K562 (cell line): ENCODE measurements around the gene GDF2. TPM values are rescaled to one million over a fixed set of nuclear protein-coding genes. Genes with fewer than 3 reads are reported as not detected.
A peak's percentile ranks its signal among the peaks of the same experiment; 100 is the strongest.

Experiments used
- ATAC-seq: fragments of 200-7000 bp; cut with Tn5 transposase; 3 replicates; pipeline ENCODE4 v1.9.1; 2020; ENCODE audit warnings: moderate library complexity
- BruUV-seq: library from RNA; stranded (reverse); fragments of 400-500 nt; replicated peaks from 2 replicates; lab custom pipeline; 2021; lab: Mats Ljungman, UMichigan
- CTCF ChIA-PET: fragments of 300-600 bp; formaldehyde crosslinking; extraction: SDS; loops from one replicate; lab custom pipeline; 2021; ENCODE audit warnings: low intra/inter-chr PET ratio; lab: Yijun Ruan, JAX
- POLR2A ChIA-PET: fragments of 300-600, 350-650 bp; sonication (Branson Sonifier 250); formaldehyde crosslinking; extraction: SDS; loops from one replicate; lab custom pipeline; 2021; ENCODE audit warnings: antibody characterized with exemption, inconsistent platforms; lab: Yijun Ruan, JAX
- DNase-seq, 4 experiments: peaks; one replicate each; pipeline versions ENCODE4 v3.0.0 to v3.0.0-alpha.2; 2011 to 2018; ENCODE audit warnings: low spot score in 3 of 4, mixed read lengths in 3 of 4; ENCODE audit errors: extremely low read depth in 1 of 4
- FAIRE-seq: peaks from 2 replicates; lab custom pipeline; 2011; peaks lifted over from hg19 to GRCh38; lab: Jason Lieb, UNC
- H2AFZ ChIP-seq: 2 replicates; pipeline ENCODE4 v1.6.0; 2011; ENCODE audit warnings: low read depth, low read length, control low read depth, inconsistent platforms
- H3K27ac ChIP-seq: fragments of 200-600 bp; 3 replicates; pipeline ENCODE4 v1.8.0; 2011; ENCODE audit warnings: low read depth, mild to moderate bottlenecking, control low read depth, inconsistent platforms, low read length, moderate library complexity, mixed read lengths; ENCODE audit errors: extremely low read depth
- H3K27me3 ChIP-seq, 2 experiments: fragments of 300-600 bp in 1 of 2; 2 replicates in 1 of 2; 3 replicates in 1 of 2; pipeline versions ENCODE4 v1.6.0 to v1.8.0; 2011; ENCODE audit warnings: inconsistent platforms in 2 of 2, low read length in 2 of 2, mild to moderate bottlenecking in 1 of 2, mixed read lengths in 1 of 2, moderate library complexity in 1 of 2; ENCODE audit not compliant: control insufficient read depth in 2 of 2, insufficient read depth in 2 of 2
- H3K36me3 ChIP-seq: fragments of 300-600 bp; 3 replicates; pipeline ENCODE4 v1.8.0; 2011; ENCODE audit warnings: mild to moderate bottlenecking, low read length, inconsistent platforms; ENCODE audit not compliant: control insufficient read depth, insufficient read depth
- H3K4me1 ChIP-seq, 2 experiments: fragments of 200-600 bp in 1 of 2; replicated peaks in 1 of 2; 2 replicates in 1 of 2; 3 replicates in 1 of 2; pipeline versions ENCODE4 v1.5.1 to v1.8.0; 2011; ENCODE audit warnings: inconsistent platforms in 2 of 2, low read length in 2 of 2, mild to moderate bottlenecking in 1 of 2, mixed read lengths in 1 of 2, moderate library complexity in 1 of 2; ENCODE audit not compliant: control insufficient read depth in 2 of 2, insufficient read depth in 2 of 2
- H3K4me2 ChIP-seq: 2 replicates; pipeline ENCODE4 v1.6.1; 2011; ENCODE audit warnings: low read length, control low read depth, inconsistent platforms, mixed read lengths; ENCODE audit not compliant: insufficient read depth
- H3K4me3 ChIP-seq: fragments of 200-600 bp; sonication (generic), shearing (Covaris generic); 2 replicates; pipeline ENCODE4 v1.5.1; 2016; ENCODE audit warnings: control low read depth, inconsistent platforms
- H3K79me2 ChIP-seq: fragments of 200-600 bp; 3 replicates; pipeline ENCODE4 v1.8.0; 2011; ENCODE audit warnings: low read length, inconsistent platforms; ENCODE audit not compliant: control insufficient read depth, insufficient read depth
- H3K9ac ChIP-seq, 2 experiments: 2 replicates each; pipeline versions ENCODE4 v1.6.0 to v1.6.1; 2011; ENCODE audit warnings: low read depth in 2 of 2, low read length in 2 of 2, control low read depth in 1 of 2, inconsistent platforms in 1 of 2, mild to moderate bottlenecking in 1 of 2, mixed read lengths in 1 of 2; ENCODE audit not compliant: insufficient read depth in 1 of 2
- H3K9me1 ChIP-seq: one replicate; pipeline ENCODE4 v1.6.0; 2011; ENCODE audit warnings: inconsistent platforms, mild to moderate bottlenecking, low read length, moderate library complexity; ENCODE audit not compliant: control insufficient read depth, insufficient read depth
- H3K9me3 ChIP-seq: replicated peaks from 2 replicates; pipeline ENCODE4 v1.5.1; 2011; ENCODE audit warnings: low read depth, low read length, inconsistent platforms; ENCODE audit not compliant: control insufficient read depth, insufficient read depth
- H4K20me1 ChIP-seq: replicated peaks from 2 replicates; pipeline ENCODE4 v1.6.1; 2011; ENCODE audit warnings: low read length, inconsistent platforms, mixed read lengths; ENCODE audit not compliant: control insufficient read depth, insufficient read depth
- CTCF ChIP-seq, 3 experiments: IDR thresholded peaks in 2 of 3; conservative IDR thresholded peaks in 1 of 3; 2 replicates each; pipeline ENCODE4 v1.5.1; 2011 to 2012; ENCODE audit warnings: low read length in 3 of 3, mild to moderate bottlenecking in 3 of 3, control low read depth in 2 of 3, improper control_type of control experiment in 1 of 3, inconsistent platforms in 1 of 3, low read depth in 1 of 3, mixed read lengths in 1 of 3, moderate library complexity in 1 of 3; ENCODE audit not compliant: insufficient read depth in 2 of 3
- L3MBTL2 ChIP-seq: fragments of 450-650 bp; IDR thresholded peaks from 2 replicates; pipeline ENCODE4 v1.6.1; 2016; ENCODE audit warnings: mild to moderate bottlenecking, moderate library complexity
- RAD21 ChIP-seq, 2 experiments: fragments of 250-450 bp in 1 of 2; fragments of 450-650 bp in 1 of 2; sonication (Bioruptor Pico) in 1 of 2; formaldehyde crosslinking in 1 of 2; IDR thresholded peaks in 1 of 2; conservative IDR thresholded peaks in 1 of 2; 2 replicates each; pipeline versions ENCODE4 v1.4.0 to v1.8.0; 2020 to 2022; ENCODE audit warnings: mild to moderate bottlenecking in 2 of 2, moderate library complexity in 1 of 2
- SP2 ChIP-seq: IDR thresholded peaks from 2 replicates; pipeline ENCODE4 v1.6.1; 2011; ENCODE audit warnings: mild to moderate bottlenecking, low read depth, low read length, moderate library complexity; ENCODE audit not compliant: poor library complexity, severe bottlenecking; ENCODE audit errors: extremely low read depth
- ZNF395 ChIP-seq: fragments of 200-800 bp; sonication (Bioruptor generic); IDR thresholded peaks from 2 replicates; pipeline ENCODE4 v1.6.1; 2017; ENCODE audit warnings: missing genetic modification characterization, missing compliant biosample characterization
- WGBS: fragments of 100-300 bp; shearing (Covaris generic); methylation state at CpG from one replicate; pipeline ENCODE4 v1.1.6; 2016; ENCODE audit warnings: low coverage, mixed read lengths; ENCODE audit not compliant: insufficient coverage; ENCODE audit errors: missing lambda C conversion rate; 5-methylcytosine and 5-hydroxymethylcytosine counted together
- in situ Hi-C: fragments of 300-500 bp; cut with MboI; formaldehyde crosslinking; loops from 4 replicates; pipeline ENCODE4 v1.15.0; 2018; ENCODE audit warnings: inconsistent platforms, mixed read lengths
- intact Hi-C: fragments of 100-400 bp; cut with micrococcal nuclease; formaldehyde crosslinking; loops from 2 replicates; pipeline ENCODE4 v1.14.2; 2022
- polyA plus RNA-seq, 8 experiments: library from polyadenylated mRNA; depleted of rRNA in 4 of 8; stranded (reverse) in 5 of 8; unstranded in 3 of 8; fragments of >200 nt; fragmentation: Nextera tagmentation in 2 of 8; fragmentation: Illumina TruSeq in 1 of 8; extraction: Ambion mirVana in 2 of 8; extraction: Trizol in 1 of 8; gene quantifications; 2 replicates each; pipeline versions ENCODE4 v1.2.1 to v1.2.3, GENCODE V29; 2011 to 2014; ENCODE audit warnings: inconsistent platforms in 1 of 8, missing spikeins in 1 of 8
- total RNA-seq, 7 experiments: library from RNA; depleted of rRNA in 6 of 7; stranded (reverse); fragments of >200 nt in 6 of 7; fragmentation: Illumina TruSeq in 2 of 7; extraction: Trizol in 2 of 7; gene quantifications; 2 replicates each; pipeline versions ENCODE4 v1.2.1 to v1.2.3, GENCODE V29; 2011 to 2021; ENCODE audit warnings: low replicate concordance in 1 of 7
- TF ChIP-seq, protein P1 (sequence below): sonication (generic); formaldehyde crosslinking; IDR thresholded peaks from 2 replicates; pipeline ENCODE4 v1.8.1; 2023; ENCODE audit warnings: mild to moderate bottlenecking, missing genetic modification reagents

GDF2 gene
- total and polyA plus RNA-seq, 9 of the 15 experiments (the other 6 are each of a cell fraction or from before 2014, with no cell fraction given) = 0.08 to 0.58 (median 0.27) TPM; not detected in 2

DNA sequence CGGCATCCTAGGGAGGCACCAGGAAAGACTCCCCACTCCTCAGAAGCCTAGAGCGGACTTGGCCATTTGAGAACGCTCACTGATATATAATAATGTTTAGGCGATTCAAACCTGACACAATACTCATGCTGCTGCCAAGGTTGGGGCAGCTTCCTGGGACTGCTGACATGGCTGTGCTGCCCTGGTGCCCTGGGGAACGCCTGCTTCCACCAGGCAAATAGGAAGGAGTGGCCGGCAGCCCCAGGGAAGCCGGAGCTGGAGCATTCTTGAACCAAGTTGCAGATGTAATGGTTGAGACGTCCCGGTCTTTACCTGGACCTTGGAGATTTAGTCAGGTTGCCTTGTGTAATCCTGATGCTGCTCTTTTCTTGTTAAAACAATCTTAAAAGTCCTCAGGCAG, 13.5 kb upstream of the GDF2 start (continued):
- TF ChIP-seq ZNF395 (CRISPR knock-in tag) (no peak), SP2 (no peak)
- TF ChIP-seq, protein P1, sequence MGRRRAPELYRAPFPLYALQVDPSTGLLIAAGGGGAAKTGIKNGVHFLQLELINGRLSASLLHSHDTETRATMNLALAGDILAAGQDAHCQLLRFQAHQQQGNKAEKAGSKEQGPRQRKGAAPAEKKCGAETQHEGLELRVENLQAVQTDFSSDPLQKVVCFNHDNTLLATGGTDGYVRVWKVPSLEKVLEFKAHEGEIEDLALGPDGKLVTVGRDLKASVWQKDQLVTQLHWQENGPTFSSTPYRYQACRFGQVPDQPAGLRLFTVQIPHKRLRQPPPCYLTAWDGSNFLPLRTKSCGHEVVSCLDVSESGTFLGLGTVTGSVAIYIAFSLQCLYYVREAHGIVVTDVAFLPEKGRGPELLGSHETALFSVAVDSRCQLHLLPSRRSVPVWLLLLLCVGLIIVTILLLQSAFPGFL (CRISPR knock-in tag) = no peak

- H3K4me1 ChIP-seq = peaks cover 26 to 43% of the 10 kb centered on the region in 2 experiments; a peak in 4 of 5 replicates
- FAIRE-seq (no peak), ATAC-seq (no peak), DNase-seq (peak in 2 of 4 experiments; percentile 58 to 63)
- H3K4me2 ChIP-seq = no peak overlapping the region
- no peaks in the 10 kb centered on the region for H3K9me3 ChIP-seq
- POLR2A ChIA-PET = no interaction called here
- WGBS = 38% methylated on average over 22 of the region's 34 CpGs
- H3K79me2 ChIP-seq = no peaks in the 10 kb centered on the region
- no peaks in the 10 kb centered on the region for H3K9me1 ChIP-seq
- in situ Hi-C loops (loop anchor here (10.0 kb wide), 1 partner anchor 275 kb away; no protein-coding TSS in a partner anchor), intact Hi-C loops (loop anchor here (5.0 kb wide), 1 partner anchor 47 kb away; no protein-coding TSS in a partner anchor)
- no peaks in the 10 kb centered on the region for H3K36me3 ChIP-seq
- no peak overlapping the region for H3K9ac ChIP-seq
- H3K27me3 ChIP-seq = peaks cover 0 to 6% of the 10 kb centered on the region in 2 experiments; a peak in 3 of 5 replicates
- H3K4me3 ChIP-seq = no peak overlapping the region
- peaks cover 11% of the 10 kb centered on the region; the same call in 1 of the 2 replicates for H4K20me1 ChIP-seq
- H2AFZ ChIP-seq = 0 out of 2 replicates have a peak overlapping the region, but pooled peaks have one; percentile 16
- BruUV-seq = no TSS peak
- H3K27ac ChIP-seq = no peak overlapping the region
- CTCF ChIA-PET = no interaction called here
- TF ChIP-seq L3MBTL2 (peak; percentile 41; the same call in 1 of the 2 replicates), CTCF (IDR thresholded peaks at IDR 0.05 in 2 of 3, conservative IDR thresholded peaks at IDR 0.05 in 1 of 3; ENCODE audit: insufficient read depth in 2 of 3, low read depth in 1 of 3, low read length in 3 of 3) (peak; percentile 53 to 64 (median 54)), RAD21 (CRISPR knock-in tag; conservative IDR thresholded peaks at IDR 0.05 in 1 of 2, IDR thresholded peaks at IDR 0.05 in 1 of 2) (peak in 1 of 2 experiments; percentile 17; a peak in 1 of 4 replicates)
These were observed 12.7 kb upstream of the GDF2 start for GRCh38 chr10:47309408-47310089.
